Cortex of kidney (tissue), 1 donor: ENCODE results near the gene B4GALNT2.
"Not testable (repeated sequence)": the region's sequence is repeated elsewhere in the genome, so short reads cannot be mapped to it uniquely, and the experiment has no call there.

Experiments
- DNase-seq: peaks from one replicate; lab custom pipeline; 2025; lab: John Stamatoyannopoulos, UW

Gene B4GALNT2

DNA sequence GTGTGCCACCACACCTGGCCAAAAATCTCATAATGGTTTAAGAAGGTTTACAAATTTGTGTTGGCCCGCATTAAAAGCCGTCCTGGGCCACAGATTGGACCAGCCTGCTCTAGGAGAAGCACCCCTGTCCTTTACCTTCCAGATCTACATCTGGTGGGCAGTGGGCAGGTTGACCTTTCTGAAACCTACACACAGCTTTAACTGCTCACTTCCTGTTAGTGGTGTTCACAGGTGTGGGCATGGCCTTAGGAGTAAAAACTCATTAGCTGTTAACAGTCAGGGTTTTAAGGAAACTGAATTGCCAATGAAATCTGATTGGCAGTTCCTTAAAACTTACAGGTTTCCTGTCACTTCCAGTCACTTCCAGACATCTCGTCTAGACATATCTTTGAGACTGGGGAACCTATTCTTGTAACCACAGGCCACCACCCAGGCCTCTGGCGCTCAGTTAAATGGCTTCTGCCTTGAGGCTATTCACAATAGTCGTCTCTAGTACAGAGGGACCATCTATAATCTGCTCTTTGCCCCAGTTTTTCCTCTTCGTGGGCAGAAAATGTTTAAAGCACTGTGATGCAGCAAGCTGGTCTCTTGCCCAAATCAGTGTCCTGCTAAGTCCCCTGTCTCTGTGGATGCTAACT is 48.5 kb downstream of the B4GALNT2 start:
- no peak for DNase-seq

DNA sequence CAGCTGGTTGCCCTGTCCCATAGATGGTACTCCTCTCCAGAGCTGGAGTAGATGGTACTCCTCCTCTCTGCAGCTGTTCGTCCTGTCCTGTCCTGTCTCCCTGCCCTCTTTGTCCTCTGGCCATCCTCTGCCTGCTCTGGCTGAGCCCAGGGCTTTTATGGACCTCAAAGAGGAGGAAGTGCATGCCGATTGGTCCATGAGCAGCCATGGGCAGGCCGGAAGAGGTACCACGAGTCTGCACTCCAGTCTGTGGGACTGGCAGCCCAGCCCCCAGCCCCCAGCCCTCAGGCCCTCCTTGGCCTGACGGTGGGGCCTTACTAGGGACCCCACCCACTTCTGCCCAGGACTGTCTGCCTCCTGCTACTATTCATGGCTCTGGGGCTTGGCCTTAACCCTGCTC is 50.8 kb downstream of the B4GALNT2 start:
- DNase-seq = no peak

DNA sequence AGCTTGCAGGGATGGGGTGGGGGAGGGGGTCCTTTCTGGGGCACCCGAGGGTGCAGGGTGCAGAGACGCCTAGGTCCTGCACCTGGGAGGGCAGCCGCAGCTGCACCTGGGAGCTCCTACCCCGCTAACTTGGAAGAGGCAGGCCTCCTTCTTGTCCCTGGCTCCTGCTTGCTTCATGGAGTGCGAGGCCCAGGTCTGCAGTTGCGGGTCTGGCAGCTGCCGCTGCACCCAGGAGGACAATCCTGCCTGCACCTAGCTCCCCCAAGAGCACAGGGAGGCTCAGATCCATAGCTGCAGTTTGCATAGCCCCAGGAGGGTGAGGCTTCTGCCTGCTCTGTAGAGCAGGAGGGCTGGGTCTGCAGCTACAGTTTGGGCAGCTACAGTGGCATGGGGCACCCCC is 51.2 kb downstream of the B4GALNT2 start:
- no peak for DNase-seq

DNA sequence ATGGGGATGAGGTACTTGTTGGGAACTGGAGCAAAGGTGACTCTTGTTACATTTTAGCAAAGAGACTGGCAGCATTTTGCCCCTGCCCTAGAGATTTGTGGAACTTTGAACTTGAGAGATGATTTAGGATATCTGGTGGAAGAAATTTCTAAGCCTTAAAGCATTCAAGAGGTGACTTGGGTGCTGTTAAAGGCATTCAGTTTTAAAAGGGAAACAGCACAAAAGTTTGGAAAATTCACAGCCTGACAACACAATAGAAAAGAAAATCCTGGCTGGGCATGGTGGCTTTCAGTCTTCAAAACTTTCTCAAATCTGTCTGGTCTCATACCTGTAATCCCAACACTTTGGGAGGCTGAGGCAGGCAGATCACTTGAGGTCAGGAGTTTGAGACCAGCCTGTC is 52.0 kb downstream of the B4GALNT2 start:
- not testable (repeated sequence) for DNase-seq

DNA sequence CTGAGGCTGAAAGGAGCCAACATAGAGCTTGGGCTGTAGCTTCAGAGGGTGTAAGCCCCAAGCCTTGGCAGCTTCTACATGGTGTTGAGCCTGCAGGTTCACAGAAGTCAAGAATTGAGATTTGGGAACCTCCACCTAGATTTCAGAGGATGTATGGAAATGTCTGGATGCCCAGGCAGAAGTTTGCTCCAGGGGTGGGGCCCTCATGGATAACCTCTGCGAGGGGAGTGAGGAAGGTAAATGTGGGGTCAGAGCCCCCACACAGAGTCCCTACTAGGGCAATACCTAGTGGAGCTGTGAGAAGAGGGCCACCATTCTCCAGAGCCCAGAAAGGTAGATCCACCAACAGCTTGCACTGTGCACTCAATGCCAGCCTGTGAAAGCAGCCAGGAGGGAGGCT is 52.8 kb downstream of the B4GALNT2 start:
- DNase-seq = not testable (repeated sequence)

DNA sequence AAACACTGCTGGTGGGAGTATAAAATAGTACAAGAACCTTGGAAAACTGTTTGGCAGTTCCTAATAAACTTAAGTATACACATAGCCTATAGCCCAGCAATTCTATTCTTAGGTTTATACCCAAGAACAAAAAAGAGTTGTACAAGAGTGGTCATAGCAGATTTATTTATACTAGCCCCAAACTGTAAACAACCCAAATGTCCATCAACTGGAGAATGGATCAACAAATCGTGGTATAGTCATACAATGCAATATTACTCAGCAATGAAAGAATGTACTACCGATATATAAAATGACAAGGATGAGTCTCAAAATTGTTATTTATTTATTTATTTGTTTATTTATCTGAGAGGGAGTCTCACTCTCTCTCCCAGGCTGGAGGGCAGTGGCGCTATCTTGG is 54.7 kb downstream of the B4GALNT2 start:
- no peak for DNase-seq

DNA sequence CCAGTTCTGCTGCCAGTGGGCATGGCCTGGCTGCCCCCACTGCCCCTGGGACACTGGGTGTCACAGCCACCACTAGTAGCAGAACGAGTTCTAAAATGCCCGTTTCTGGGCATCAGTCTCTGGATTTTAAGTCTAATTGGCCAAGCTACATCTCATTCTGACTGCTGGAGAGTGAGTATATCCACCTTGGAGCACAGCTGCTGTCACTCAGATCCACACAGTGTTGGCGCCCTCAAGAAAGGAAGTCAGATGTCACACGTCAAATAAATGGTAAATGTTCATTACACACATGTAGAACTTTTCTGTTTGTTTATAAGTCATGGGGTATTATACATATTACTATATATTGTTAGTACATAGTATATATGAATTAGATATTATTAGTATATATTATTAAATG is 58.4 kb downstream of the B4GALNT2 start:
- DNase-seq = no peak

DNA sequence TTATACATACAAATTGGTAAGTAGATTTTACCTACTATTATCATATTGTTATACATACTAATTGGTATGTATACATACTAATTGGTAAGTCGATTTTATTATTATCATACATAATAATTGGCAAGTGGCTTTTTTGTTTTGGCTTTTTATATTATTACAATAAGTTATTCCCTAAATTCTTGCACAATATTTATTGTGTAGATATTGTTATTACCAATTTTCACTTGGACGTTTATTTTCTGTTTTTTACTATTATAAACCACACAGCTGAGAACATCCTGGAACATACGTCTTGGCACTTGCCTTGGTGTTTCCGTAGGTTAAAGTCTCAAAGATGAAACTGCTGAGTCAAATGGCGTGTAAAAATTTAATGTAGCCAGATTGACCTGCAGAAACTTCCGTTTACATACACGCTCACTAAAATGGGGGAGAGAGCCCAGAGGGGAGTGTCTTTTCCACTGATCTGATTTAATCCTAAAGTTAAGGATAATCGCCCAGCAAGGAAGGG is 58.9 kb downstream of the B4GALNT2 start:
- no peak for DNase-seq

DNA sequence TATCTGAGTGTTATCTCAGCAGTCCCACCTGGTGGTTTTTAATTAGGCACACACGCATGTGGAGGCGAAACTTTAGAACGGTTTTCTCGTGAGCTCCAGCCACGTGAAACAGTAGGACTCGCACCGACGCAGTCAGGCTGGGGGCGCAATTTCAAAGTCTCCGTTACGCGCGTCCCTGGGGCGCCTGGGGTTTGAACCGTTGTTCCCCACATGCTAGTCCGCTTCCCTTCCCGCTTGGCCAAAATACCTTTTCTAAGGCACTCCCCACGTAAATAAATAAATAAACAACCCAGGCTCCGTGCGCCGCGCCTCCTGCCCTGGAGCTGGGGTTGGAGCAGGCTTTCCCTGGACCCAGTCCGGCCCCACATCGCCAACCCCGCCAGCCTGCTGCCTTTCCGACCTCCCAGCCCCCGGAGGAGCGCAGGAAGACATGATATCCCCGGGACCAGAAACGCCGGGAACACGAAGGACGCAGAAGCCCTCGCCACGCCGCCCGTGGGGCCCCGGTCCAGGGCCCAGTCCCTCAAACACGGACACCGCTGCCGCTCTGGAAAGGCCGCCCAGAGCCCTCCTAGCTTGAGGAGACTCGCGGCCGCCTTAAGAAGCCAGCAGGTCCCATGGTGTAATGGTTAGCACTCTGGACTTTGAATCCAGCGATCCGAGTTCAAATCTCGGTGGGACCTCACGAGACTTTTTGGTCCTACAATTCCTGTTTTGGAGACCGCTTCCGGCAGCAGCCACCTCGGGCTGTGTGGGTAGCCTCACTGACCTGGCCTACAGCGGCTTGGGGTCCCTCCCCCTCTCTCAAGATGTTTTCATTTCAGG is 59.6 kb downstream of the B4GALNT2 start:
- no peak for DNase-seq

DNA sequence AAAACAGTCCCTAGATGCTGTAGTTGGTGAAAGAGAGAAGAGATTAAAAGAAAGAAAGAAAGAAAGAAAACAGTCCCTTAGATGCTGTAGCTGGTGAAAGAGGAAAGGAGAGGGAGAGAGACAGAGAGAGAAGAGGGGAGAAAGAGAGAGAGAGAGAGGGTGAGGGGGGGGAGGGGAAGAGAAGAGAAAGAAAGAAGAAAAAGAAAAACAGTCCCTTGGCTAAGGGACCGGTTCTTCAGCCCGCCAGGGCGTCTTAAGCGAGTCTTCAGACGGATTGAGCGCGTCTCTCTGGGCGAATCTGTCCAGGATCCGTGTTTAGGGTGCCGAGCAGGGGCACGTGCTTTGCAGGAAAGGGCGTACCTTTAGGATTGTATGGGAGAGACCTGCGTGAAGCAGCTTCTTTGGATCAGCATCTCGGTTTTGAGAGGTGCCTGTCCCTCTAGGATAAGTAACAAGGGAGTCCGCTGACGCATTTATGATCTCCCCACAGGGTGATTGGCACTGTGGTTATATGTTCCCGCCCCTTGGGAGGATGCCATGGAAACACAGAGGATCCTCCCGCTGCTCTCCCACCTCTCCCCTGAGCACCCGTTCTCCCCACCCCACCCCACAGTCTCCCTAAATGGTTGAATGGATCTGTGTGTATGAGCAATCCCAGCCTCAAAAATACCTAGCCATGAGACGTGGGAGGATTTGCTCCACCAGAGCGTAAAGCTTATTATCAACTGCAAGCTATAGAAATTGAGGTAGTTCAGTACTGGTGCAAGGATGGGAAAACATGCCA is 61.1 kb downstream of the B4GALNT2 start:
- no peak for DNase-seq

DNA sequence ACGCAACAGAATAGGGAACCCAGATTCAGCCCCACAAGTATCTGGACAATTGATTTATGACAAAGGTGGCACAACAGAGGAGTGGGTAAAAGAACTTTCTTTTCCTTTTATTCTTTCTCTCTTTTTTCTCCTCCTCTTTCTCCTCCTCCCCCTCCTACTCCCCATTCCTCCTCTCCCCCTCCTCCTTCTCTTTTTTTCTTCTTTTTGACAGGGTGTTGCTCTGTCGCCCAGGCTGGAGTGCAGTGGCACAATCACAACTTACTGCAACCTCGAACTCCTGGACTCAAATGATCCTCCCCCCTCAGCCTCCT is 61.7 kb downstream of the B4GALNT2 start:
- DNase-seq = no peak

DNA sequence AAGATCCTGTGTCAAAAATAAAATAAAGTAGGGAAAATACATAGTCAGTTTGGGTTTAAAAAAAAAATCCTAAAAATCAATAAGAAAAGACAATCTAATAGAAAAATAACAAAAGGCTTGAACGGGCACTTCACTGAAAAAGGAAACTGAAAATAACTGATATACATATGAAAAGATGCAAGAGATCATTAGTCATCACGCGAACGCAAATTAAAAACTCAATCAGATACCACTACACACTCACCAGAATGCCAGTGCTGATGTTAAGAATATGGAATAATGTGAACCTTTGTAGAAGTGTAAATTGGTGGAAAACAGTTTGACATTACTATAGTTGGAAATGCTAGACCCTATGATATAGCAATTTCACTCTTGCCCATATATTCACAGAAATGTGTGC is 63.2 kb downstream of the B4GALNT2 start:
- no peak for DNase-seq

DNA sequence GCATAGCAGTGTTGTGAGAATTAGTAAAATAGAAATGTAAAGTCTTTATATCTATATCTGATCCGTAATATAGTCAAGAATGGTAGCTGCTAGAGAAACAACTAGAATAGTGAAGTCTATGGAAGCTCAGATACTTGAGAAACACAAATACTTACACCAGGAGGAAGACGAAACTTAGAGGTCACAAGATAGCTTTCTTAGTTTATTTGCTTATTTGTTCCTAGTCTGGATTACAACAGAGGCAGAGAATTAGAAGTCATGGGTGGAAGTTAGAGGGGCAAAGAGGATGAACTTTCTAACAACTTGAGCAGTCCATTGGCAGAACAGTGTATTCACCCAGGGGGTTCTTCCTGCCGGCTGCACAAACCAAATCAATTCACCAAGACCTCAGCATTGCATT is 64.0 kb downstream of the B4GALNT2 start:
- DNase-seq = no peak

DNA sequence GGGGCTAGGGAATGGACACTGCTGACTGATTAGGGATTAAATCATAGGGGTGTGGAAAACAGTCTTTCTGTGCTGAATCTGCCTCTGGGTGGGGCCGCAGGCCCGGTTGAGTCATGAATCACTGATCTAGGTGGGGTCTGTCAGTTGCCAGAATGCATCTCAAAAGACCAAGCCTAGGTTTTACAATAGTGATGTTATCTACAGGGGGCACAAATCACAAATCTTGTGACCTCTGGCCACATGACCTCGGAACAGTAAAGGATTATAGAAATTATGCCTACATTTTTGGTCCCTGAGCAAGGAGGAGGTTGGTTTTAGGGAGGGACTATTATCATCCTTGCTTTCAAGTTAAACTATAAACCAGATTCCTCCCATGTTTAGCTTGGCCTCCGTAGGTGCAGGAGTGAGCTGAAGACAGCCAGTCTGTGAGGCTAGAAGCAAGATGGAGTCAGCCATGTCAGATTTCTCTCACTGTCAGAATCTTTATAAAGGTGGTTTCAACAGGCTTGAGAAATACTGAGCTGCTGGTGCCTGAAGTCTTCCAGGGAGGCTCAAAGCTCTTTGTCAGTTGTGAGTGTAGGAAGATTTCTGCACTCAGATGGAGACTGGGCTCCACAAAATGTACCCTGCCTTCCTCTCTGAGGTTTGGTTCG is 64.9 kb downstream of the B4GALNT2 start:
- no peak for DNase-seq

DNA sequence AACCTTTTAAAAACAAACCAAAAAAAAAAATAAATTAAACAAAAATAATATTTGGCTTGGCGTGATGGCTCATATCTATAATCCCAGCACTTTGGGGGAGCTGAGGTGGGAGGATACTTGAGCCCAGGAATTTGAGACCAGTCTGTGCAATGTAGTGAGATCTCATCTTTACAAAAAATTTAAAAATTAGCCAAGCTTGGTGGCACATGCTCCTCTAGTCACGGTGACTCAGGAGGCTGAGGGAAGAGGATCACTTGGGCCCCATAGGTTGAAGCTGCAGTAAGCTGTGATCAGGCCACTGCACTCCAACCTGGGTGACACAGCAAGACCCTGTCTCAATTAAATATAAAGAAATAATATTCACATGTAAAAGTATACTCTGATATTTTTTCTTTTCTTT is 65.6 kb downstream of the B4GALNT2 start:
- DNase-seq = no peak

DNA sequence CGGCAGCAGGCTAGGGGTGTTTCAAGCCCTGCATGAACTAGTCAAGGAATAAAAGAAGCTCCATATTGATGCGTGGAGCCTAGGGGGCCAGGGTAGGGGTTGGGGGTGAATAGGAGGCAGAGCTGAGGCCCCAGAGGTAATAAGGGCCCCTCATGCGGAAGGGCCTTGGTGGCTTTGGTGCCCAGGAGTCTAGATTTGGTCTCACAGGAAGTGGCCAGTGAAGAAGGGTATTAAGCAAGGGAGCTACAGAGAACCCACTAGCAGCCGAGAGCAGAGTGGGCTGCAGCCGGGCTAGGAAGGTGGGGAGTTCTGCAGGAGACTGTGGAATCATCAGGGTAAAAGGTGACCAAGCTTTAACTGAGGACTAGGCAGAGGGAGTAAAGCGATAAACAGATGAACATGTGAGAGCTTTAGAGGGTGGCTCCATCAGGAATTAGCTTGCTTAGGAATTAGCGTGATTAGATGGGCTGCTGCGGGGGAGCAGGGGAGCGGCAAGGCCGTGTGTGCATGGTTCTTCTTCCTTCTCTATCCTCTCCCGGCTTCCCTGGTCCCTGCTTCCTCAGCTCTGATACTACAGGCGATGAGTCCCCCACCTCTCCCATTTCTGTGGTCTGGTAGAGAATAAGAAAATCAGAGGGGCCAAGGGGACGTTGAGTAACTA is 68.0 kb downstream of the B4GALNT2 start:
- no peak for DNase-seq

DNA sequence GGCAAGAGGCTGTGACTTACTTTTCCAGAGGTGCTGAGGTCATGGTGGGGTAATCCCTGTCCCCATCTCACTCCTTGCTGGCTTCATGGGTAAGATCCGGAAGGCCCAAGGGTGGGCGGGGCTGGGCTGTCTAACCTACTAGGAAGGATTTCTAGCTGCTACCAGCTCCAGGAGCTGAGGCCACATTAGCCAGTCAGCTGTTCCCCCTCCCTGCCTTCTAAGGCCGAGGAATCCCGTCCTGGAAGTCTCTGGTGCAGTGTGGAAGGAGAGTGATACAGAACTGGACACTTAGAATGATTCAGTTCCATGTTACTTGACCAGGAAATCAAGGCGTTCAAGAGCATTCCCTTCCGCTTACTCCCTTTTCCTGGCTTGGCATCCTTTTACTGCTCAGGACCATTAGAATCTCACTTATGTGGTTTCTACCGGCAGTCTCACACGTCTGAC is 68.9 kb downstream of the B4GALNT2 start:
- no peak for DNase-seq

DNA sequence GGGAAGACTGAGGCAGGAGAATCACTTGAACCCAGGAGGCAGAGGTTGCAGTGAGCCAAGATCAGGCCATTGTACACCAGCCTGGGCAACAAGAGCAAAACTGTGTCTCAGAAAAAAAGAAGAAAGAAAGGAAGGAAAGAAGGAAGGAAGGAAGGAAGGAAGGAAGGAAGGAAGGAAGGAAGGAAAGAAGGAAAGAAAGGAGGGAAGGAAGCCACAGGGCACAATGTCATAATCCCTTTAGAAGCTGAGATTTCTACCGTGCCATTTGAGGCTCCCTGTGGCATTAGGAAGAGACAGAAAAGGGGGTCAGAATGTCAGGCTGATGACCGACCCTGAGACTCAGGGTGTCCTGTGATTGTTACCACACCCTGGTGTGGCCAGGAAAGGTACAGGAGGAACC is 71.2 kb downstream of the B4GALNT2 start:
- DNase-seq = no peak

DNA sequence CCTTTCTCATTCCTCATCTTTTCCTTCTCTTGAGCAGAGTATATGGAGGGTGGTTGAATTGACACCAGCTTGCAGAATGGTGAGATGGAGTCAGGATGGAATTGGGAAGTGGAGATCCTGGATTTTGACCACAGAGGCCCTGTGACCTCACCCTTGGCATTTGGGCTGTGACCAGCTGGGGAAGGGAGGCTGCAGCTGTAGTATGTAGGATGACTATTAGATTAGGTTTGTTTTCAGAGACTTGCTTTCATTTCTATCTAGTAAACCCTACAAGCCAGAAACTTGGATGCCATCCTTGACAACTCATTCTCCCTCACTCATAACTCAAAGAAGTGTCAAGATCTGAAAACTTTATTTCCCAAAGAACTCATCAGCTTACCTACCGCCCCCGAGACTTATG is 71.9 kb downstream of the B4GALNT2 start:
- no peak for DNase-seq

DNA sequence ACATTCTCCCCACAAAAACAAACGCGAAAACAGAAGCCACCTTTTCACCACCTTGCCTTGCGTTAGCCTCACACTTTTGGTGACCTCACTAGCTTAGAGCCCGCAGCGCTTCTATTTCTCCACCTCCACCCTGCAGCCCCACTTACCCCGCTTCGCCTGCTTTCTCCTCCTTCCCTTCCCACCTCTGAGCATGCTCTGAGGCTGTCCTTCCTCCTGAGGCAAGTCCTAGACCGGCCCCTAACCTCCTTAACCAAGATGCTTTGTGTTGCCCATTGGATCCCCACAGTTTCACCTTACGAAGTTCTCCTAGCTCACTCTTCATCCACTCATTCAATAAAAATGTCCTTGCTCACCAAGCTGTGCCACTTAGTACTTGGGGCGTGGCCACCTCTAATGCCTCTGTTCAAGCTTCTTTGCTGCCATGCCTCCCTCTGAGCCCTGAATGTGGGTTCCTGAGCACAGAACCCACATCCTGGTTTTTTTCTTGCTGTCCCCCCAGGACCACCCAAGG is 76.5 kb downstream of the B4GALNT2 start:
- no peak for DNase-seq
